Endothelial cell of umbilical vein (primary cell): ENCODE measurements around the gene ZFPM1. TPM values are rescaled to one million over a fixed set of nuclear protein-coding genes. Genes with fewer than 3 reads are reported as not detected.

Source experiments
- BruUV-seq: library from RNA; stranded (reverse); fragments of 400-500 nt; replicated peaks from 2 replicates; lab custom pipeline; 2021; lab: Mats Ljungman, UMichigan
- CTCF ChIA-PET: fragments of 300-600, 350-600 bp; sonication (Branson Sonifier 250); formaldehyde crosslinking; loops from one replicate; lab custom pipeline; 2021; ENCODE audit warnings: antibody characterized with exemption, inconsistent platforms; lab: Charles Lee
- POLR2A ChIA-PET: fragments of 300-600, 350-600 bp; sonication (Branson Sonifier 250); formaldehyde crosslinking; loops from one replicate; lab custom pipeline; 2021; ENCODE audit warnings: antibody characterized with exemption, inconsistent platforms; lab: Charles Lee
- DNase-seq: peaks from one replicate; pipeline ENCODE4 v3.0.0-alpha.2; 2011; ENCODE audit warnings: low read depth, low spot score
- FAIRE-seq: peaks from 2 replicates; lab custom pipeline; 2011; peaks lifted over from hg19 to GRCh38; lab: Jason Lieb, UNC
- H2AFZ ChIP-seq: 2 replicates; pipeline ENCODE4 v1.6.0; 2012; ENCODE audit warnings: low read depth, low read length, control low read depth, inconsistent platforms
- H3K27ac ChIP-seq: 2 replicates; pipeline ENCODE4 v1.5.1; 2011; ENCODE audit warnings: low read depth, mild to moderate bottlenecking, control low read depth, low read length, moderate library complexity; ENCODE audit not compliant: insufficient read depth
- H3K27me3 ChIP-seq, 2 experiments: 2 replicates each; pipeline versions ENCODE4 v1.6.0 to v1.6.1; 2011; ENCODE audit warnings: low read length in 2 of 2, mixed read lengths in 1 of 2; ENCODE audit not compliant: control insufficient read depth in 2 of 2, insufficient read depth in 2 of 2
- H3K36me3 ChIP-seq, 2 experiments: 2 replicates in 1 of 2; 3 replicates in 1 of 2; pipeline ENCODE4 v1.5.1; 2011; ENCODE audit warnings: low read length in 2 of 2, mild to moderate bottlenecking in 1 of 2, moderate library complexity in 1 of 2; ENCODE audit not compliant: control insufficient read depth in 2 of 2, insufficient read depth in 2 of 2; ENCODE audit errors: extremely low read depth in 1 of 2
- H3K4me1 ChIP-seq: 3 replicates; pipeline ENCODE4 v1.5.1; 2011; ENCODE audit warnings: mild to moderate bottlenecking, low read length; ENCODE audit not compliant: control insufficient read depth, insufficient read depth; ENCODE audit errors: extremely low read depth
- H3K4me2 ChIP-seq: 2 replicates; pipeline ENCODE4 v1.6.1; 2011; ENCODE audit warnings: low read length, control low read depth, mixed read lengths; ENCODE audit not compliant: insufficient read depth
- H3K4me3 ChIP-seq, 3 experiments: fragments of 200-600 bp in 1 of 3; sonication (generic), shearing (Covaris generic) in 1 of 3; replicated peaks in 1 of 3; 2 replicates each; pipeline ENCODE4 v1.5.1; 2011 to 2016; ENCODE audit warnings: control low read depth in 3 of 3, low read length in 3 of 3, mild to moderate bottlenecking in 2 of 3, inconsistent platforms in 1 of 3, low read depth in 1 of 3, moderate library complexity in 1 of 3; ENCODE audit not compliant: insufficient read depth in 1 of 3
- H3K79me2 ChIP-seq: 2 replicates; pipeline ENCODE4 v1.6.0; 2012; ENCODE audit warnings: low read length, inconsistent platforms; ENCODE audit not compliant: control insufficient read depth, insufficient read depth
- H3K9ac ChIP-seq: replicated peaks from 2 replicates; pipeline ENCODE3; 2011; ENCODE audit warnings: low read length, control low read depth; ENCODE audit not compliant: insufficient read depth; ENCODE audit errors: extremely low read depth
- H3K9me1 ChIP-seq: replicated peaks from 3 replicates; pipeline ENCODE4 v1.6.0; 2011; ENCODE audit warnings: mild to moderate bottlenecking, low read length; ENCODE audit not compliant: control insufficient read depth, insufficient read depth; ENCODE audit errors: extremely low read depth
- H3K9me3 ChIP-seq: replicated peaks from 2 replicates; pipeline ENCODE4 v1.5.1; 2012; ENCODE audit warnings: low read length, inconsistent platforms; ENCODE audit not compliant: control insufficient read depth, insufficient read depth
- H4K20me1 ChIP-seq: replicated peaks from 2 replicates; pipeline ENCODE3; 2011; ENCODE audit warnings: mild to moderate bottlenecking, low read length; ENCODE audit not compliant: control insufficient read depth, insufficient read depth; ENCODE audit errors: extremely low read depth
- CTCF ChIP-seq, 2 donors: IDR thresholded peaks; 1 replicate in 1 of 2; 2 replicates in 1 of 2; pipeline ENCODE4 v1.5.1; 2011; ENCODE audit warnings: low read length in 2 of 2, mild to moderate bottlenecking in 2 of 2, moderate library complexity in 2 of 2, control low read depth in 1 of 2, inconsistent platforms in 1 of 2, low read depth in 1 of 2; ENCODE audit not compliant: insufficient read depth in 1 of 2; ENCODE audit errors: extremely low read depth in 1 of 2
- EZH2 ChIP-seq: IDR thresholded peaks from 2 replicates; pipeline ENCODE4 v1.6.1; 2012; ENCODE audit warnings: borderline replicate concordance, low read depth, mild to moderate bottlenecking, moderate library complexity, low read length, inconsistent platforms; ENCODE audit not compliant: severe bottlenecking
- FOS ChIP-seq: IDR thresholded peaks from 2 replicates; pipeline ENCODE4 v1.6.1; 2011; ENCODE audit warnings: mild to moderate bottlenecking, low read length, moderate library complexity, borderline replicate concordance; ENCODE audit not compliant: insufficient read depth
- GATA2 ChIP-seq: IDR thresholded peaks from 2 replicates; pipeline ENCODE4 v1.7.0; 2011; ENCODE audit warnings: low read depth, mild to moderate bottlenecking, moderate library complexity, mixed read lengths, low read length; ENCODE audit not compliant: insufficient read length, insufficient read depth
- JUN ChIP-seq: IDR thresholded peaks from 2 replicates; pipeline ENCODE4 v1.6.1; 2011; ENCODE audit warnings: borderline replicate concordance, low read depth; ENCODE audit not compliant: insufficient read length, insufficient read depth
- MAX ChIP-seq: IDR thresholded peaks from 2 replicates; pipeline ENCODE4 v1.6.1; 2011; ENCODE audit not compliant: insufficient read depth, insufficient read length
- MYC ChIP-seq: IDR thresholded peaks from one replicate; pipeline ENCODE4 v1.6.1; 2011; ENCODE audit warnings: mild to moderate bottlenecking, low read depth, low read length
- POLR2A ChIP-seq: IDR thresholded peaks from 2 replicates; pipeline ENCODE4 v1.6.1; 2012; ENCODE audit warnings: low read depth, mild to moderate bottlenecking, control low read depth, low read length
- POLR2AphosphoS5 ChIP-seq: IDR thresholded peaks from 2 replicates; pipeline ENCODE4 v1.6.1; 2012; ENCODE audit warnings: low read depth, mild to moderate bottlenecking, control low read depth, low read length, moderate library complexity; ENCODE audit not compliant: insufficient read depth
- dilution Hi-C: fragments of 300-500 bp; cut with MboI; formaldehyde crosslinking; loops from one replicate; pipeline ENCODE4 v1.15.0; 2019; ENCODE audit warnings: low sequenced_read_pairs; ENCODE audit not compliant: extremely low pct_ligation_motif_present
- intact Hi-C: fragments of 100-400 bp; cut with micrococcal nuclease; formaldehyde crosslinking; loops from one replicate; pipeline ENCODE4 v1.10.0; 2022
- polyA plus RNA-seq, 4 experiments: library from polyadenylated mRNA; depleted of rRNA in 3 of 4; stranded (reverse) in 3 of 4; unstranded in 1 of 4; fragments of >200 nt; gene quantifications; 2 replicates each; pipeline versions ENCODE4 v1.2.1 to v1.2.3, GENCODE V29; 2011 to 2012; ENCODE audit warnings: missing spikeins in 1 of 4
- total RNA-seq: library from RNA; stranded (reverse); gene quantifications from 2 replicates; pipeline ENCODE4 v1.2.3, GENCODE V29; 2021

ZFPM1 gene
- total and polyA plus RNA-seq, 2 donors (not counting 3 experiments of a cell fraction or from before 2014, with no cell fraction given): 0.37 to 7.5 TPM

GRCh38 chr16:88532434-88533241 is 79.6 kb downstream of the ZFPM1 start:
- no peak for FAIRE-seq
- Histone ChIP-seq H4K20me1 (no peaks in the 10 kb centered on the region), H3K9me3 (no peaks in the 10 kb centered on the region), H3K79me2 (no peaks in the 10 kb centered on the region), H3K36me3 (no peaks in the 10 kb centered on the region), H3K27ac (no peak overlapping the region), H3K27me3 (no peaks in the 10 kb centered on the region), H3K4me3 (no peak overlapping the region), H3K9ac (no peak overlapping the region), H3K9me1 (no peaks in the 10 kb centered on the region), H3K4me2 (no peak overlapping the region), H2AFZ (no peak overlapping the region), H3K4me1 (no peaks in the 10 kb centered on the region)
- TF ChIP-seq GATA2: no peak
- TF ChIP-seq POLR2AphosphoS5: no peak
- no peak for TF ChIP-seq JUN
- TF ChIP-seq EZH2: no peak
- TF ChIP-seq FOS: no peak
- no peak for TF ChIP-seq CTCF (IDR thresholded peaks at IDR 0.05; ENCODE audit: extremely low read depth in 1 of 2, insufficient read depth in 1 of 2, low read depth in 1 of 2, low read length in 2 of 2)
- no peak for TF ChIP-seq MAX
- no peak for TF ChIP-seq POLR2A
- TF ChIP-seq MYC: no peak
- ChIA-PET CTCF (interaction anchor here (1.6 kb wide), 1 partner anchor 26 kb away, joined by 5 read pairs; no protein-coding TSS in a partner anchor), POLR2A (no interaction called here)
- dilution Hi-C loops: no loop called here
- intact Hi-C loops: no loop called here
- DNase-seq: no peak
- BruUV-seq: no TSS peak
